ENCODE data around the gene USP19.

The USP19 gene

GRCh38 chr3:49162751-49163419 lies 42.3 kb upstream of the USP19 start:
- H3K4me2 ChIP-seq (ENCODE audit: low read length): no peak overlapping the region
- WGBS (ENCODE audit: extremely low coverage, insufficient coverage, low lambda C conversion rate): no CpG with 5 or more reads among the region's 21 CpGs

GRCh38 chr3:49161808-49162530 lies 41.3 kb upstream of the USP19 start:
- H3K36me3 ChIP-seq (ENCODE audit: control insufficient read depth, insufficient read depth, low read length): peaks cover 9% of the 10 kb centered on the region
- H3K4me2 ChIP-seq (ENCODE audit: low read length): no peak overlapping the region
- H3K23ac ChIP-seq (ENCODE audit: low read length): no peak overlapping the region
- peaks cover 12% of the 10 kb centered on the region for H3K79me2 ChIP-seq (ENCODE audit: control insufficient read depth, insufficient read depth, low read length)
- DNase-seq: no peak
- peaks cover 2% of the 10 kb centered on the region for H3K4me1 ChIP-seq (ENCODE audit: control insufficient read depth, low read depth, low read length)
- H3K27me3 ChIP-seq (ENCODE audit: insufficient read depth, low read length, poor library complexity): no peaks in the 10 kb centered on the region
- H2AK5ac ChIP-seq (ENCODE audit: low read length): no peak overlapping the region
- H2BK5ac ChIP-seq (ENCODE audit: low read length): no peak overlapping the region
- no peak overlapping the region for H4K8ac ChIP-seq (ENCODE audit: low read depth, low read length)
- no CpG with 5 or more reads among the region's 3 CpGs for WGBS (ENCODE audit: extremely low coverage, insufficient coverage, low lambda C conversion rate)
- no peak overlapping the region for H3K9ac ChIP-seq (ENCODE audit: low read length)
- H2BK15ac ChIP-seq (replicated peaks; ENCODE audit: low read depth): no peak overlapping the region
- H3K4ac ChIP-seq (ENCODE audit: low read depth, low read length): no peak overlapping the region
- no peak overlapping the region for H3K4me3 ChIP-seq (ENCODE audit: low read length)
- no peak overlapping the region for H3K27ac ChIP-seq (ENCODE audit: low read depth, low read length)
- no peak overlapping the region for H2BK120ac ChIP-seq (ENCODE audit: low read depth, low read length)
- no peak overlapping the region for H3K18ac ChIP-seq (ENCODE audit: low read length)
- peaks cover 26% of the 10 kb centered on the region for H3K79me1 ChIP-seq (ENCODE audit: low read length)
- no peak overlapping the region for H3K56ac ChIP-seq (ENCODE audit: low read length)
- H4K5ac ChIP-seq (ENCODE audit: low read length): no peak overlapping the region

More at GRCh38 chr3:49162751-49163419, 42.3 kb upstream of the USP19 start:
- Histone ChIP-seq H3K27me3 (ENCODE audit: insufficient read depth, low read length, poor library complexity) (no peaks in the 10 kb centered on the region), H3K56ac (ENCODE audit: low read length) (no peak overlapping the region), H3K27ac (ENCODE audit: low read depth, low read length) (no peak overlapping the region), H3K4ac (ENCODE audit: low read depth, low read length) (no peak overlapping the region), H3K23ac (ENCODE audit: low read length) (no peak overlapping the region), H4K5ac (ENCODE audit: low read length) (no peak overlapping the region), H3K4me3 (ENCODE audit: low read length) (no peak overlapping the region), H3K18ac (ENCODE audit: low read length) (no peak overlapping the region), H2BK15ac (replicated peaks; ENCODE audit: low read depth) (no peak overlapping the region), H3K4me1 (ENCODE audit: control insufficient read depth, low read depth, low read length) (peaks cover 2% of the 10 kb centered on the region), H4K8ac (ENCODE audit: low read depth, low read length) (no peak overlapping the region), H2AK5ac (ENCODE audit: low read length) (no peak overlapping the region), H3K79me1 (ENCODE audit: low read length) (peaks cover 26% of the 10 kb centered on the region), H2BK5ac (ENCODE audit: low read length) (no peak overlapping the region), H3K36me3 (ENCODE audit: control insufficient read depth, insufficient read depth, low read length) (peaks cover 9% of the 10 kb centered on the region), H3K9ac (ENCODE audit: low read length) (no peak overlapping the region), H2BK120ac (ENCODE audit: low read depth, low read length) (no peak overlapping the region), H3K79me2 (ENCODE audit: control insufficient read depth, insufficient read depth, low read length) (peaks cover 12% of the 10 kb centered on the region)
- DNase-seq: no peak

DNA sequence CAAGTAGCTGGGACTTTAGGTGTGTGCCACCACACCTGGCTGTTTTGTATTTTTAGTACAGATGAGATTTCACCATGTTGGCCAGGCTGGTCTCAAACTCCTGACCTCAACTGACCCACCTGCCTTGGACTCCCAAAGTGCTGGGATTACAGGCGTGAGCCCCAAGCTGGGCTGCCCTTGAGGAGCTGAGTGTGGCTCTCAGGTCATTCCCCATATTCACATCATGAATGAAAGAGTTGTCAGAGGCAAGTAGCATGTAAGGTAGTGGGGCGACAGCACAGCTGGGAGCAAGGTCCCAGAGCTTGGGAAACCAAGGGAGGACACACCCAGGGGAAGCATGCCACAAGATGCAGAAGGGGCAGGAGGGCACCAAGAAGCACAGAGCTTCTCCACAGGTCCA lies 40.6 kb upstream of the USP19 start:
- H3K27me3 ChIP-seq (ENCODE audit: insufficient read depth, low read length, poor library complexity): no peaks in the 10 kb centered on the region
- H3K4ac ChIP-seq (ENCODE audit: low read depth, low read length): no peak overlapping the region
- no peak overlapping the region for H3K4me2 ChIP-seq (ENCODE audit: low read length)
- no peak overlapping the region for H2BK15ac ChIP-seq (replicated peaks; ENCODE audit: low read depth)
- no peak overlapping the region for H3K9ac ChIP-seq (ENCODE audit: low read length)
- no peak overlapping the region for H2BK120ac ChIP-seq (ENCODE audit: low read depth, low read length)
- WGBS (ENCODE audit: extremely low coverage, insufficient coverage, low lambda C conversion rate): no CpG with 5 or more reads among the region's 2 CpGs
- no peak overlapping the region for H3K56ac ChIP-seq (ENCODE audit: low read length)
- no peak overlapping the region for H3K23ac ChIP-seq (ENCODE audit: low read length)
- peaks cover 9% of the 10 kb centered on the region for H3K36me3 ChIP-seq (ENCODE audit: control insufficient read depth, insufficient read depth, low read length)
- peaks cover 12% of the 10 kb centered on the region for H3K79me2 ChIP-seq (ENCODE audit: control insufficient read depth, insufficient read depth, low read length)
- H3K4me1 ChIP-seq (ENCODE audit: control insufficient read depth, low read depth, low read length): peaks cover 2% of the 10 kb centered on the region
- no peak overlapping the region for H3K18ac ChIP-seq (ENCODE audit: low read length)
- H3K79me1 ChIP-seq (ENCODE audit: low read length): peaks cover 26% of the 10 kb centered on the region
- no peak overlapping the region for H4K8ac ChIP-seq (ENCODE audit: low read depth, low read length)
- no peak overlapping the region for H3K27ac ChIP-seq (ENCODE audit: low read depth, low read length)
- H2BK5ac ChIP-seq (ENCODE audit: low read length): no peak overlapping the region
- no peak overlapping the region for H3K4me3 ChIP-seq (ENCODE audit: low read length)
- no peak for DNase-seq
- no peak overlapping the region for H4K5ac ChIP-seq (ENCODE audit: low read length)
- H2AK5ac ChIP-seq (ENCODE audit: low read length): no peak overlapping the region

- no CpG with 5 or more reads among the region's 2 CpGs for WGBS (ENCODE audit: extremely low coverage, insufficient coverage, low lambda C conversion rate)
- H2BK120ac ChIP-seq (ENCODE audit: low read depth, low read length): no peak overlapping the region
- no peak for DNase-seq
- H3K9ac ChIP-seq (ENCODE audit: low read length): no peak overlapping the region
- no peak overlapping the region for H2AK5ac ChIP-seq (ENCODE audit: low read length)
- peaks cover 8% of the 10 kb centered on the region for H3K36me3 ChIP-seq (ENCODE audit: control insufficient read depth, insufficient read depth, low read length)
- H3K27ac ChIP-seq (ENCODE audit: low read depth, low read length): no peak overlapping the region
- H2BK15ac ChIP-seq (replicated peaks; ENCODE audit: low read depth): no peak overlapping the region
- H3K18ac ChIP-seq (ENCODE audit: low read length): no peak overlapping the region
- no peak overlapping the region for H2BK5ac ChIP-seq (ENCODE audit: low read length)
- no peak overlapping the region for H3K23ac ChIP-seq (ENCODE audit: low read length)
- no peak overlapping the region for H4K8ac ChIP-seq (ENCODE audit: low read depth, low read length)
- H3K56ac ChIP-seq (ENCODE audit: low read length): no peak overlapping the region
- H3K4me2 ChIP-seq (ENCODE audit: low read length): no peak overlapping the region
- H3K79me2 ChIP-seq (ENCODE audit: control insufficient read depth, insufficient read depth, low read length): no peaks in the 10 kb centered on the region
- no peaks in the 10 kb centered on the region for H3K27me3 ChIP-seq (ENCODE audit: insufficient read depth, low read length, poor library complexity)
- no peak overlapping the region for H3K4ac ChIP-seq (ENCODE audit: low read depth, low read length)
- peaks cover 9% of the 10 kb centered on the region for H3K79me1 ChIP-seq (ENCODE audit: low read length)
- no peaks in the 10 kb centered on the region for H3K4me1 ChIP-seq (ENCODE audit: control insufficient read depth, low read depth, low read length)
- H3K4me3 ChIP-seq (ENCODE audit: low read length): no peak overlapping the region
- H4K5ac ChIP-seq (ENCODE audit: low read length): no peak overlapping the region
These were observed 38.2 kb upstream of the USP19 start for GRCh38 chr3:49158792-49159191.

DNA sequence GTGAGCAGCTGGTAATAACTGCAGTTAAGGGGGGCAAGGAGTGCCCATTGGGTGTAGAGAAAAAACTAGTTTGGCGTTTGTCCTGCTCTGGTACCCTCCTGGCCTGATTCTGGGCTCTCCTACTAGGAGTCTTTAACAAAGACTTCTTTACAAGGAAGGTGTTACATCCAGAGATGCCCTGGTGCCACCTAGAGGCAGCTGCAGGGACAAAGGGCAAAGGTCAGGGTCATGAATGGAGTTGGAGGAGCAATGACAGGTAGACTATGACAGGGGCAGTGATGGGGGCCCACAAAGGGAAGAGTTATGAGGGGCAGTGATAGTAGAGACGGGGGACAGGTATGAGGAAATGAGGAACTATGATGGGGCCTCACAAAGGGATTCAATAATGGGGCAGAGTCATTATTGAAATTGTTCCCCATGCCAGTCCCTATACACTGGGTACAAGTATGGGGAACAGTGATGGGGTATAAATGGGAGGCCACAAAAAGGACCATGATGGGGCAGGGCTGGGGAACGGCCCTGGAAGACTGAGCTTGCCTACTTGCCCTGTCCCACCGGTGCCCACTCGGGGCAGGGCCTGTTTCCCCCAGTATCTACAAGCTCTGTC lies 37.6 kb upstream of the USP19 start:
- Histone ChIP-seq H3K36me3 (ENCODE audit: control insufficient read depth, insufficient read depth, low read length) (peaks cover 4% of the 10 kb centered on the region), H3K27me3 (ENCODE audit: insufficient read depth, low read length, poor library complexity) (no peaks in the 10 kb centered on the region), H2BK15ac (replicated peaks; ENCODE audit: low read depth) (no peak overlapping the region), H3K4ac (ENCODE audit: low read depth, low read length) (no peak overlapping the region), H4K5ac (ENCODE audit: low read length) (no peak overlapping the region), H3K4me1 (ENCODE audit: control insufficient read depth, low read depth, low read length) (no peaks in the 10 kb centered on the region), H3K9ac (ENCODE audit: low read length) (no peak overlapping the region), H3K23ac (ENCODE audit: low read length) (no peak overlapping the region), H2BK5ac (ENCODE audit: low read length) (no peak overlapping the region), H4K8ac (ENCODE audit: low read depth, low read length) (no peak overlapping the region), H3K4me2 (ENCODE audit: low read length) (no peak overlapping the region), H2AK5ac (ENCODE audit: low read length) (no peak overlapping the region), H3K56ac (ENCODE audit: low read length) (no peak overlapping the region), H3K79me1 (ENCODE audit: low read length) (peaks cover 7% of the 10 kb centered on the region), H3K4me3 (ENCODE audit: low read length) (no peak overlapping the region), H3K79me2 (ENCODE audit: control insufficient read depth, insufficient read depth, low read length) (no peaks in the 10 kb centered on the region), H3K27ac (ENCODE audit: low read depth, low read length) (no peak overlapping the region), H3K18ac (ENCODE audit: low read length) (no peak overlapping the region), H2BK120ac (ENCODE audit: low read depth, low read length) (no peak overlapping the region)
- no CpG with 5 or more reads among the region's 5 CpGs for WGBS (ENCODE audit: extremely low coverage, insufficient coverage, low lambda C conversion rate)
- peak; percentile 77 for DNase-seq
